Measurements from ENCODE around the gene INSRR. TPM values are rescaled to one million over a fixed set of nuclear protein-coding genes. Genes with fewer than 3 reads are reported as not detected.

INSRR gene
- total RNA-seq, 1 donor from 2014 or later, result not detected

- Histone ChIP-seq H3K27me3 (ENCODE audit: control insufficient read depth, insufficient read depth, low read length) (peaks cover 71% of the 10 kb centered on the region), H3K36me3 (ENCODE audit: control insufficient read depth, insufficient read depth, low read length) (no peaks in the 10 kb centered on the region), H3K4me3 (ENCODE audit: low read depth, low read length) (no peak overlapping the region)
- no peak for TF ChIP-seq CTCF (IDR thresholded peaks at IDR 0.05; ENCODE audit: insufficient read depth, low read length, poor library complexity, severe bottlenecking)
- DNase-seq (ENCODE audit: low read depth), result no peak
Measured at GRCh38 chr1:156862584-156862983, 3.7 kb upstream of the INSRR start.

GRCh38 chr1:156860628-156861423 is 1.9 kb upstream of the INSRR start, which contains the start of gene NTRK1:
NTRK1 (plus strand) TSS chr1:156860865; CDS start chr1:156860935, 70 bp downstream.
- Histone ChIP-seq H3K4me3 (ENCODE audit: low read depth, low read length) (no peak within 1 kb of the TSS), H3K36me3 (ENCODE audit: control insufficient read depth, insufficient read depth, low read length) (no peaks in the 10 kb centered on the region), H3K27me3 (ENCODE audit: control insufficient read depth, insufficient read depth, low read length) (peaks cover 81% of the 10 kb centered on the region)
- DNase-seq (ENCODE audit: low read depth), result no peak
- TF ChIP-seq CTCF (IDR thresholded peaks at IDR 0.05; ENCODE audit: insufficient read depth, low read length, poor library complexity, severe bottlenecking), result no peak

GRCh38 chr1:156860113-156860627 is 1.3 kb upstream of the INSRR start:
- H3K27me3 ChIP-seq (ENCODE audit: control insufficient read depth, insufficient read depth, low read length), result peaks cover 81% of the 10 kb centered on the region
- no peak overlapping the region for H3K4me3 ChIP-seq (ENCODE audit: low read depth, low read length)
- no peak for DNase-seq (ENCODE audit: low read depth)
- peak; percentile 81 for TF ChIP-seq CTCF (IDR thresholded peaks at IDR 0.05; ENCODE audit: insufficient read depth, low read length, poor library complexity, severe bottlenecking)
- H3K36me3 ChIP-seq (ENCODE audit: control insufficient read depth, insufficient read depth, low read length), result no peaks in the 10 kb centered on the region

GRCh38 chr1:156859523-156860112 is 701 bp upstream of the INSRR start:
- H3K36me3 ChIP-seq (ENCODE audit: control insufficient read depth, insufficient read depth, low read length), result no peaks in the 10 kb centered on the region
- no peak for DNase-seq (ENCODE audit: low read depth)
- no peak overlapping the region for H3K4me3 ChIP-seq (ENCODE audit: low read depth, low read length)
- peaks cover 77% of the 10 kb centered on the region for H3K27me3 ChIP-seq (ENCODE audit: control insufficient read depth, insufficient read depth, low read length)
- no peak for TF ChIP-seq CTCF (IDR thresholded peaks at IDR 0.05; ENCODE audit: insufficient read depth, low read length, poor library complexity, severe bottlenecking)

- Histone ChIP-seq H3K27me3 (ENCODE audit: control insufficient read depth, insufficient read depth, low read length) (peaks cover 76% of the 10 kb centered on the region), H3K36me3 (ENCODE audit: control insufficient read depth, insufficient read depth, low read length) (no peaks in the 10 kb centered on the region), H3K4me3 (ENCODE audit: low read depth, low read length) (no peak overlapping the region)
- TF ChIP-seq CTCF (IDR thresholded peaks at IDR 0.05; ENCODE audit: insufficient read depth, low read length, poor library complexity, severe bottlenecking), result no peak
- DNase-seq (ENCODE audit: low read depth), result no peak
Measured at GRCh38 chr1:156858555-156858956, 361 bp downstream of the INSRR start.

Data from kidney epithelial cell (primary cell).